ENCODE measurements around the gene BCAS3.

BCAS3 gene

DNA sequence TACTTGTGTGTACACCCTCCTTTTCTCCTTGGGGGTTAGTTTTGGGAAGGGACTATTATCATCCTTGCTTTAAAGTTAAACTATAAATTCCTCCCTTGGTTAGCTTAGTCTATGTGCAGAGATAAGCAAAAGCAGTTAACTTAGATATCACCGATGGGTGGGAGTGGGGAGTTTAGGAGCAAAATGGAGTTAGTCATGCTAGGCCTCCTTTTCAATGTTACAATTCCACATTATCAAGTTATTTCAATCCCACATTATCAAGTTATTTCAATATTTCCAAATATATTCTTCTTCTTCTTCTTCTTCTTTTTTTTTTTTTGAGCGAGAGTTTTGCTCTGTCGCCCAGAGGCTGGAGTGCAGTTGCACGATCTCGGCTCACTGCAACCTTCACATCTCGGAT is 1.7 kb upstream of the BCAS3 start:
- DNase-seq = no peak

DNA sequence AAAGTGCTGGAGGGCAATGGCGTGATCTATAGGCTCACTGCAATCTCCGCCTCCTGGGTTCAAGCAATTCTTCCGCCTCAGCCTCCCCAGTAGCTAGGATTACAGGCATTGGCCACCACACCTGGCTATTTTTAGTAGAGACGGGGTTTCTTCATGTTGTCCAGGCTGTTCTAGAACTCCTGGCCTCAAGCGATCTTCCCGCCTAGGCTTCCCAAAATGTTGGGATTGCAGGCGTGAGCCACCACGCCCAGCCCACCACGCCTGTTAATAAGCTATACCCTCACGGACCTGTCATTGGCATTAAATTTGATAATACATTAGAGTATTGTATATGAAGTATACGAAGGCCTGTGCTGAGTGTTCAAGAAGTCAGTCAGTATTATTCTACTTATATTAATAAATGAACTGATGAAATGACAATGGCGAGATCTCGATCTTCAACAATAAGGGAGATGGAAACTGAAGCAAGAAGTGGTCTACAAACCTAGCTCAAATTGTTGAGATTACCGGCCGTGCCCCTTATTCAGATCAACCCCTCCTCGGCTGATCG is 818 bp upstream of the BCAS3 start:
- no peak for DNase-seq

DNA sequence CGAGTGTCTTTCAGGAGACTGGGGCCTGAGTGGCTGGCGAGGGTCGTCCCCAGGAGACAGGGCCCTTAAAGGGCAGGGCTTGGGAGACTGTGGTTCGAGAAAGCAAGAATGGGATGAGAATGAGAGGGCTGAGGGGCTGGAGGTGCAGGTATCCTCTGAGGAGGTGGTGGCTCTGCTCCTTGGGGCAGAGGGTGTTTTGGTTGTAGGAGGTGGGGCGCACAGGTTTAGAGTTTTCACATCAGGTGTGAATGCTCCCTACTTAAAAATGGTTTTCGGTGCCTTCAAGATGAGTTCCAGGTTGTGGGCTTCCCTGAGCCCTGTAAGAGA is 430 bp downstream of the BCAS3 start:
- DNase-seq = no peak

DNA sequence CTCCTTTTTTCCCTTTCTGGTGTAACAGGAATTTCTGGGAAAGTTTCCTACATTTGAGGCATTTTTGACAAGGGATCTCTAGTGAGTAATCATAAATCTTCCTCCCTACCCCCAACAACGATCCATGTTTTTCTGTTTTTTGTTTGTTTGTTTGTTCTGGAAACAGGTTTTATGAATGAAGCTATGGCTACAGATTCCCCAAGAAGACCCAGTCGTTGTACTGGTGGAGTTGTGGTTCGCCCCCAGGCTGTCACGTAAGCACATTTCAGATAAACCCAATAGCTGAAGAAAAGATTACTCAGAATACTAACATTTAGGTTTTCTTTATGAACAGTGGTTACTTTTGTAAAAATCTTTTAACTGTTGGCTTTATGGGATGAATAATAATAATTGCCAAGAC is 1.6 kb downstream of the BCAS3 start:
- no peak for DNase-seq

DNA sequence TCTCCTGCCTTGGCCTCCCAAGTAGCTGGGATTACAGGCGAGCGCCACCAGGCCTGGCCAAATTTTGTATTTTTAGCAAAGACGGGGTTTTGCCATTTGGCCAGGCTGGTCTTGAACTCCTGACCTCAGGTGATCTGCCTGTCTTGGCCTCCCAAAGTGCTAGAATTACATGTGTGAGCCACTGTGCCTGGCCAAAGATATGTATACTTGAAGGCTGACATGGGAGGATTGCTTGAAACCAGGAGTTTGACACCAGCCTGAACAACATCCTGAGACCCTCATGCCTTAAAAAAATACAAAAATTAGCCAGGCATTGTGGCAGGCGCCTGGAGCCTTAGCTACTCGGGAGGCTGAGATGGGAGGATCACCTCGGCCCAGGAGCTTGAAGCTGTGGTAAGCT is 3.1 kb downstream of the BCAS3 start:
- DNase-seq = no peak

DNA sequence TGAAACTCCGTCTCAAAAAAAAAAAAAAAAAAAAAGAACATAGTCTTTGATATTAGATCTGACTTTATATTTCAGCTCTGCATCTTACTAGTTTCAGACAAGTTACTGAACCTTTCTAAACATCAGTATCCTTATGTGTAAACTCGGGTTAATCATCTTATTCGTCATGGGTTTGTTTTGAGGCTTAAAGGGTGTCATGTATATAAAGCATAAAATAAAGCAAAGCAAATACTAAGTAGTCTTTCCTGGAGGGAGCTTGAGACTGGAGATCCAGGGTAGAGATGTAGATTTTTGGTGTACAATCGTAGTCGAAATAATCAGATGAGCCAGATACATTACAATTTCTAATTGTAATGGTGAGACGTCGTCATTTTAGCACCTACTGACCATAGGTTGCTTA is 7.8 kb downstream of the BCAS3 start:
- no peak for DNase-seq

DNA sequence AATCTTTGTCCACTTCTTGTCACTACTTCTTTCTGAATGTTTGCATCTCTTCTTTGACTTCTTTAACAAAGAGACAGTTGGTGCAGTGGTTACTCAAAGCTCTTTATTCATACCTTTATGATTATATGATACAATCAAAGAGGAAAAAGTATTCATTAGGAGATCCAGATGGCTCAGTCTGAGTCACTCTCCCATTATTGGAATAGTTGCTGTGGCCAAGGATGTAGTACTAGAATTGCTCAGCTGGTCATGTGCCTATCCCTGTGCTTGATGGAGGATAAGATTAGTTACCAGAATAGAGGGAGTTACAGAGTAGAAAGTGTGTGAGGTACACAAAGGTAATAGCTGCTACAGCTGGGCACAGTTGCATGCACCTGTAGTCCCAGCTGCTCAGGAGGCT is 18.3 kb downstream of the BCAS3 start:
- no peak for DNase-seq

DNA sequence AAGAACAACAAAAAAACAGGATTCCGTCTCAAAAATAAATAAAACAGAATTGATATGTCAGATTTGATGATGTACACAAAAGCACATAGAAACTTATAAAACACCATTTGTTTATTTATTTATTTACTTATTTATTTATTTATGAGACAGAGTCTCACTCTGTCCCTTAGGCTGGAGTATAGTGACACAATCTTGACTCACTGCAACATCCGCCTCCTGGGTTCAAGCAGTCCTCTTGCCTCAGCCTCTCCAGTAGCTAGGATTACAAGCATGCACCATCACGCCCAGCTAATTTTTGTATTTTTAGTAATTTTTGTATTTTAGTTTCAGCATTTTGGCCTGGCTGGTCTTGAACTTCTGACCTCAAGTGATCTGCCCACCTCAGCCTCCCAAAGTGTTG is 21.4 kb downstream of the BCAS3 start:
- no peak for DNase-seq

DNA sequence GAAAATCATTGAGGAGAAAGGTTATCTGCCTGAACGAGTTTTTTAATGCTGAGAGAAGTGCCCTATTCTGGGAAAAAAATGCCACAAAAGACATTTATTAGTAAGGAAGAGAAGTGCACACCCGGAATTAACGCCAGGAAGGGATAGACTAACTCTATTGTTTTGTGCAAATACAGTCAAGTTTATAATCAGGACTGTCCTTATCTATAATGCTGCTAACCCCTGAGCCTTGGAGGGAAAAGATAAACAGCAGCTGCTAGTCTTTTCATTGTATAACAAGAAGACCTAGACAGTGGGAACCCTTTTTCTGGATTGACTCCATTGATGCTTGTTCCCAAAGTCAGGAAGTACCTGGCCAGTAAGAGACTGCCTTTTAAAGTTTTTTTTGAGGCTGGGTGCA is 26.5 kb downstream of the BCAS3 start:
- no peak for DNase-seq

DNA sequence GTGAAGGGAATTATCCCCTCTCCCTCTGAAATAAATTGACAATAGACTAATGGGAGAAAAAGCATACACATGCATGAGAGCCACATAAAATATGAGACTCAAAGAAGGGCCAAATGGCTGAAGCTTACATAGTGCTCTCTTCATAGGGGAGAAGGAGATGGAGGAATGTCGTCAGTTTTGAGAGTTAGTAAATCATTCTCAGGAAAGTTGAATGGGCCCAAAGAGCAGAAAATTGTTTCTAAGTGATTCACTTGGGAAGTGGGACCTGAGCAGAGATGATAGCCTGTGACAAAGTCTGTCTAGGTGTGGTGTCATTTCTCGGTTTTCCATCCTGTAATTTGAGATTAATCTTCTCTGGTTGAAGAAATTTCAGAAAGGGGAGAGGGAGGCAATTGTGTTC is 35.0 kb downstream of the BCAS3 start:
- no peak for DNase-seq

DNA sequence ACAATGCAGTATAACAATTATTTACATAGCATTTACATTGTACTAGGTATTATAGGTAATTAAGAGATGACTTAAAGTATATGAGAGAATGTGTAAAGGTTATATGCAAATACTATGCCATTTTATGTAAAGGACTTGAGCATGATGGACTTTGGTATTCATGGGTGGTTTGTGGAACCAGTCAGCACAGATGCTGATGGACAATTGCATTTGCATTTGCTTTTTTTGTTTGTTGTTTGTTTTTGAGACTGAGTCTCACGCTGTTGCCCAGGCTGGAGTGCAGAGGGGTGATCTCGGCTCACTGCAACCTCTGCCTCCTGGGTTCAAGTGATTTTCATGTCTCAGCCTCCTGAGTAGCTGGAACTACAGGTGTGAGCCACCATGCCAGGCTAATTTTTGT is 36.0 kb downstream of the BCAS3 start:
- no peak for DNase-seq

DNA sequence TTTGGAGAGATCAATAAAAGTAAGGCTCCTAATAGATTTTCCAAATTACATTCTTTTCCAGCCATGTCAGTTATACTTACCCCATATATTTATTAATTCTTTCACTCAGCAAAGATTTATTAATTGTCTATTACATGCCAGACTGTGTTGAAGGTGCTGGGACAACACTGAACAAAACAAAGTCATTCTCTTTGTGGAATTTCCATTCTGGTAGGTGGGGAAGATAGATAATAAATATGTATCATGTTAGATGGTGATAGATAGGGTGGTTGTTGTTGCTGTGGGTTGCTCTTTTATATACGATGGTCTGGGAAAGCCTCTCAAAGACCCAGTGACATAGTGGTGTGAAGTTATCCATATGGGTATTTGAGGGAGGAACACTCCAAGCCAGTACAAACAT is 39.1 kb downstream of the BCAS3 start:
- DNase-seq = no peak

DNA sequence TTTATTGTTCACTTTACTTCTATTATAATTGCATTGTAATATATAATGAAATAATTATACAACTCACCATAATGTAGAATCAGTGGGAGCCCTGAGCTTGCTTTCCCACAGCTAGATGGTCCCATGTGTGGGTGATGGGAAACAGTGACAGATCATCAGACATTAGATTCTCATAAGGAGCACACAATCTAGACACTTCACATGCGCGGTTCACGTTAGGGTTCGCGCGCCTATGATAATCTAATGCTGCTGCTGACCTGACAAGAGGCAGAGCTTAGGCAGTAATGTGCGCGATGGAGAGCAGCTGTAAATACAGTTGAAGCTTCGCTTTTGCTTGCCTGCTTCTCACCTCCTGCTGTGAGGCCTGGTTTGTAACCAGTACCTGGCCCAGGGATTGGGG is 40.2 kb downstream of the BCAS3 start:
- DNase-seq = no peak

DNA sequence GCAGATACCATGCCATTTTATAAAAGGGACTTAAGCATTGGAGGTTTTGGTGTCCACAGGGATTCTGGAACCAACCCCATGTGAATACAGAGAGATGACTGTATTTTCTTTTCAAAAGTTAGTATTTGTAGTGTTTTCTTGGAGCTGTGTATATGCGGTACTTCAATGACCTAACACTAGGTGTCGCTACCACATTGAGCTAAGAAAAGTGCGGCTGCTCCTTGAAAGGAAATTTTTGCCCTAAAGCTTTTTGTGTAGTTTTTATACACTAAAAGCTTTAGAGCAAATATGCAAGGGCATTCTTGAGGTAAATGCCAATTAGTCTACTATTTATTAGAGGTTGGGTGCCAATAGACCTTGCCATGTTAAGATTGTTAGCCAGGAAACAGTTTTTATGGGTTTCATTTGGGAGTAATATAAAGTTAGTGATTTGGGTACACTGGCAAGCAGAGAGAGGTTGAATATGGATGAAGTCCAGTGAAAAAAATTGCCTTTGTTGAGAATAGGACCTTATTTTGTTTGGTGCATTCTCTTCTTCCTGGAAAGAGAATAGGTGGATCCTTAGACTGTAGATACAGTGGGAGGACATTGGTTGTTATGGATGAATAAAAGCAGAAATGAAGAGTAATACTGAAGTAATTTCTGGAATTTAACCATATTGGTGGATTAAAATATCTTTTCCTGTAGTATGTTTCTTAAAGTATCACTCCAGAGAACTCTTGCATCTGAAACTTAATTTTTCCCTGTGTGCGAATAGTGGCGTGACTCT is 43.3 kb downstream of the BCAS3 start:
- peak; percentile 33 for DNase-seq

DNA sequence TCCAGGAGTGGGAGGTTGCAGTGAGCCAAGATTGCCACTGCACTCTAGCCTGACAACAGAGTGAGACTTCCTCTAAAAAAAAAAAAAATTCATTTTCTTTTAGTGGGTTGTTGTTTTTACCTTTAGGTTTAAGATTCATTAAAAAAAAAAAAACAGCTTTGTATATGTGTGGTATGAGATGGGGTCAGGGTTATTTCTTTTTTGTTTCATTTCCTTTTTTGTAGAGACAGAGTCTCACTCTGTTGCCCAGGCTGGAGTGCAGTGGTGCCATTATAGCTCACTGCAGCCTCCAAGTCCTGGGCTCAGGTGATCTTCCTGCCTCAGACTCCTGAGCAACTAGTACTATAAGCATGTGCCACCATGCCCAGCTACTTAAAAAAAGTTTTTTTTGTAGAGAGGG is 47.0 kb downstream of the BCAS3 start:
- DNase-seq = no peak

DNA sequence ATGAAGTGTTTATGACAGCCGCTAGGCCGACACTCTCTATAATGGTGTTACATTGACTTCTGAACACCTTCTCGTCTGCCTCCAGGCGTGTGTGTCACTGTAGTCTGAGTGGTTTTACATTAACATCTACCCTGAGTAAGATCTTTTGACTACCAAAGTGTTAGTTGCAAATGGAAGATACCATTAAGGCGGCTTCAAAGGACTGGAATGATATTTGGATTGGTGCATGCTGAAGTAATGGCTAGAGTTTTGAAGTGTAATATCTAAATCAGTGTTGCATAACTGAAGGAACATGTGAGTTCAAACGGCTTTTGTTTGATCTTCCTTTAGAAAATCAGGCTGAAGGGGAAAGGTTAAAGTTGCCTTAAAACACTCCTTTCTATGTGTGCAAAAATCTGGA is 52.2 kb downstream of the BCAS3 start:
- no peak for DNase-seq

DNA sequence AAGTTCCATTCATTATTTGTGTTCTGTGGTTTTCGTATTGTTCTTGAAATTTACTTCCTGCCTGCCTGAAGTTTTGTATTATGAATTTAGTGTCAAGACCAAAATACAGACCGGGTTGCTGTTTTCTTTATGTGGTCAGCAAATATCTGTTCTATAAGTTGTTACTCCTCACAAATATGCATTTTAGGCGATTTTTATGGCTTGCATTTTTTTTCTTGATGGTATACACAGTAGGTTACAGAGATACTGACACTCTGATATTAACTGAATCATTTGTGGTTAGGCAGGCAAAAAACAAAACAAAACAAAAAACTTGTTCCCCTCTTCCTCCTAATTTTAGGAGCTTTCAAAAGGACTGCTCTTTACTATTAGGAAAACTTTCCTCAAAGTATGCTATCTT is 52.6 kb downstream of the BCAS3 start:
- DNase-seq = no peak

DNA sequence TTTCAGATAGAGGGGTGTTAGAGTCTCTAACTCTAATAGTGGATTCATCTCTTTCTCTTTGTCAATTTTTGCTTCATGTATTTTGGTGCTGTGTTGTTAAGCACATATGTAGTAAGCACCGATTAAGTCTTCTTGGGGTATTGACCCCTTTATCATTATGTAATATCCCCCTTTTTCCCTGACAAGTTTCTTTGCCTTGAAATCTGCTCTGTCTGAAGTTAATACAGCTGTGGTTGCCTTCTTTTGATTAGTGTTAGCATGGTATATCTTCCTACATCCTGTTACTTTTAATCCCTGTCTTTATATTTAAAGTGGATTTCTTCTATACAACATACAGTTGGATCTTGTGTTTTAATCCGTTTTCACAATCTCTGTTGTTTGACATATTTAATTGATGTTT is 60.6 kb downstream of the BCAS3 start:
- no peak for DNase-seq

DNA sequence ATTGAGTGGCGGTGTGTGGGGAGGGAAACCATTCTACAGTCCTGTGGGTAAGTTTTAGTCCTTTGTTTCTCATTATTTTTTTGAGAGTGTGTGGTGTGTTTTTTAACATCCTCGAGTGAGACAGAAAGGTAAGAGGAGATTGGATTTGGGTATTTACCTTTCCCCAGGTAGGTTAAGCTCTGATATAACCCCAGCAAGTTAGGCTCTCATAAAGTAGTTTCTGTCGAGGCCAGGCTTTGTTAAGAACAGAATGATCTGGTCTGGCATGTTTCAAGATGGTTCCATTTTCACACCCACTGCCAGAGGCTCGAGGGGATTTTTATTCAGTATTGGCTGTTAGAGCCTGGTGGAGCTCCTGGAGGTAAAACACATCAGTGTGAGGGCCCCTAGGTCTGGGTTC is 62.9 kb downstream of the BCAS3 start:
- no peak for DNase-seq

DNA sequence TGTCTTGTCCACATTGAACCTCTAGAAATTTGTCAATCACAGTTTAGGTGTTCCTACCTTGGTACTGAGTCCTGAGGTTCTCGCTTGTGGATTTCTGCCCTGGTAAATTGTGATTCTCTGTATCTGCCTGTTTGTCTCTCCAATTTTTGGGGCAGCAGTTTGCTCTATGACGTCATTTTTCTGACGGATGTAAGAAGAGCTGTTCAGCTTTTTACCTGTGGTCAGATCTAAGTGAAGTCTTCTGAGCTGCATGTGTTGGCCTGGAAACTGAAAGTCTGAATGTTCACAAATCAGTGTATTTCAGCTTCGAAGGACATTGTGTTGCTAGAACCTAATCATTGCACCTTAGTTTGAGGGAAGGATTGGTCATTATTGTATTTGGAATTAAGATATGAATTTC is 63.4 kb downstream of the BCAS3 start:
- no peak for DNase-seq

DNA sequence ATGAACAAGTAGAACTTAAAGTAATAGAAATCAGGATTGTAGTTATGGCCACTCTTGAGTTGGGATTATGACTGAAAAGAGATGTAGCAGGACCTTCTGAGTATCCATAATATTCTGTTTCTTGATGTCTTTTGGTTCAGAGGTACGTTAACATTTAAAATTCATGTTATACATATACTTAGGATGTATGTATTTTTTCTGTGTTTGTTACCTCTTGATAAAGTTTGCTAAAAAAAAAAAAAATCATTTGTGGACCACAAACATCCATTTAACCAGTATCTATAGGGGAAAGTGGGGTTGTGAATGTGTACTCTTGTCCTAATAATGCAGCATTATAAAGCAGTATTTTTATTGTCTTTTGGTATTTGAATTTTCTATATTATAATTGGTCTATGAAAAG is 65.6 kb downstream of the BCAS3 start:
- DNase-seq = no peak

DNA sequence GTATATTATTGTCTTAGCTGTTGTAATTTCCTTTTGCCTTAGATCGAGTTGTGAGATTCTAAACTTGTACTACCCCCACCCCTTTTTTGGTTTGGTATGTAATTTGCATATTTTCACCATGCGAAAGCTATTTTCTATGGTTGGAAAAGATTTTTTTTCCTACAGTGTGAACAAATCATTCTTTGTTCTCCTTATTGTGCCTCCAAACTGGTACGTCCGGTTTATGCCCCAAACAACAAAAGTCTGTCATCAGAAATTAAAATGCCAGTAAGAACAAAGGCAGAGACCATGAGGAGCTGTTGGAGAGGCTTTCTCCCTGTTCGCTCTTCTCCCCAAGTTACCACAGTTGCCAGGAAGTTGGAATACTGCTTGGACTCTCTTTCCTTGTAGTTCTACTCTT is 66.1 kb downstream of the BCAS3 start:
- no peak for DNase-seq

DNA sequence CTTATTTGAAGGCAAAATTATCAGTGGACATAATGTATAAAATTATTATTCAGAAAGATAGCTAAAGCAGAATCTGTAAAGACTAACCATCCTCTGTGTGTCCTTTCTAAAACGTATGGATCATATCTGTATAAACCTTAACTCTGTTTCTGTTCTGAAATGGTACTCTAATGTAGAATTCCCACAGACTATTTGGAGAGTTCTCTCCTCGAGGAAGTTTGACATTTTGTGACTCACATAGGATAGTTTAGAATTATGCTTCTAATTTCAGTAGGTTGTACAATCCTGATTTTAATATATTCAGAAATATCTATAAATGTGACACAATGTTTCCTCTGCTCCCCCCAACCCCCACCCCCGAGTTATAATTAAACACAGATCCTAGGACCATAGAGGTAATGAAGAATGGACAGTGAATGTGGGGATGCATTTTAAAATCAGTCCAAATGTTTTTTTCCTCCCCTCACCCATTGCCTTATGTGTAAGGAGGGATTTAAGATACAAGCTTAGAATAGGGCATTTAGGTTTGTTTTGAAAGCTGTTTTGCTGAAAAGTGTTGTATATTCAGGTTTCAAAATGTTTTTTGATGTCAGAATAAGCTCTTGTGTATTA is 66.8 kb downstream of the BCAS3 start:
- no peak for DNase-seq

DNA sequence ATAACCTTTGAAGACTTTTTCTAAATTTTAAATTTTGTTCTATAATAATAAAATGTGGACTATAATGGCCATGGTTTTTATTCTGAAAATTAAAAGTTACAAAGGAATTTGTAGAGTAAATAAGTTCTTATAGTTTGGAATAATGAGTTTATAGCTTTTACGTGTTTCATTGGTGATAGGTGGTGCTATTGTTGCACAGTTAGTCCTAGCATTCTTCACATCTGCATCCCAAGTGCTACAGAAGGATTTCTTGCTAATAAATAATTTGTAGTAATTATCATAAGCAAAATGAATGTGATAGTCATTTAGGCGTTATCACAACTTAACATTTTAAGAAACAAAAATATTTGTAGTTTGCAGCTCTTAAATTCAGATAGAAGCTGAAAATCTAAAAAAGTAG is 67.9 kb downstream of the BCAS3 start:
- DNase-seq = no peak
